GM19239 (cell line): Measurements from ENCODE around the gene PGP.

ENCODE experiments used
- DNase-seq: peaks from one replicate; pipeline ENCODE4 v3.0.0; 2011; ENCODE audit warnings: low spot score; ENCODE audit not compliant: insufficient read length
- FAIRE-seq: peaks from 2 replicates; lab custom pipeline; 2011; peaks lifted over from hg19 to GRCh38; lab: Jason Lieb, UNC

Gene PGP

DNA sequence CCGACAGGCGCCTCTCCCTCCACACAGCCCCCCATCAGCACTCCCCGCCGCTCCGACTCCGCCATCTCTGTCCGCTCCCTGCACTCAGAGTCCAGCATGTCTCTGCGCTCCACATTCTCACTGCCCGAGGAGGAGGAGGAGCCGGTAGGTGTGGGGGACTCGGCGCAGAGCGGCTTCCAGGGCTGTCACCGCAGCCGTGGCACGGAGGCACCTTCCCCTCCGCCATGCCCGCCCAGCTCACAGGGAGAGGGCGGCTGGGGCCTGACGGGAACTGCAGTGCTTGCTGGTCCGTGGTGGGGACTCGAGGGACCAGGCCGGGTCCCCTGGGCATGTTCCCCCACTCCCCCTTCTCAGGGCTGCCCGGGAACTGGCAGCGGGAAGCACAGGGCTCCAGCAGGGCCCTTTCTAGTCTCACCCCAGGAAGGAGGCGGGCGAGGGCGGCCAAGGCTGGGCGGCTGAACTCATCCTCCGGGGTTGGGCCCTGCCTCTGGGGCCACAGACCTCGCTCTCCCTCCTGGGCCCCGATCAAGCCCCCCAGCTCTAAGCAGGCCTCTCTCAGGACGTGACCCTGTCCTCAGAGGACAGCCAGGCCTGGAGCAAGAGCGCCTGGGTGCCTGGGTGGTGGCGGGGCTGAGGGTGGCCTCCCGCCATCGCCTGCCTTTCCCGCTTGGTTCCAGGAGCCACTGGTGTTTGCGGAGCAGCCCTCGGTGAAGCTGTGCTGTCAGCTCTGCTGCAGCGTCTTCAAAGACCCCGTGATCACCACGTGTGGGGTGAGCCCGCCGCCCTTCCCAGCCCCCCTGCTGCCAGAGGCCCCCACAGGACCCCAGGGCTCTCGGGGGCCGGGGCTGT, 43.8 kb downstream of the PGP start:
- no peak for FAIRE-seq
- no peak for DNase-seq

DNA sequence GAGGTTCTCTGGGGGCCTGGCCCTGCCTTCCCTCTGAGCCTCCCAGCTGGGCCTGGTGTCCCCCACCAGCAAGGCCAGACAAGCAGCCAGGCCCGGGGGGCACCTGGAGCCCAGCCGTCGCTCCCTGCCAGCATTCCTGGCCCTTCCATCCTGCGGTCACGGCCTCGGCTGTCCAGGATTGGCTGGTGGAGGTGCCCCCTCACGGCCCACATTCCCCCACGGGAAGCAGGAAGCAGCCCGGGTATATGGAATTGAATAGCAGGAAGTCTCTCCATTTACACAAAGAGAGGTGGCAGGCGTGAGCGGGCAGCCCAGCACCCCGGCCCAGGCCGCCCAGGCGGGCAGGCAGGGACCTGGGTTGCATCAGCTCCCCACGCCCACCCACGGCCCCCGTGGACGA, 44.6 kb downstream of the PGP start:
- no peak for FAIRE-seq

DNA sequence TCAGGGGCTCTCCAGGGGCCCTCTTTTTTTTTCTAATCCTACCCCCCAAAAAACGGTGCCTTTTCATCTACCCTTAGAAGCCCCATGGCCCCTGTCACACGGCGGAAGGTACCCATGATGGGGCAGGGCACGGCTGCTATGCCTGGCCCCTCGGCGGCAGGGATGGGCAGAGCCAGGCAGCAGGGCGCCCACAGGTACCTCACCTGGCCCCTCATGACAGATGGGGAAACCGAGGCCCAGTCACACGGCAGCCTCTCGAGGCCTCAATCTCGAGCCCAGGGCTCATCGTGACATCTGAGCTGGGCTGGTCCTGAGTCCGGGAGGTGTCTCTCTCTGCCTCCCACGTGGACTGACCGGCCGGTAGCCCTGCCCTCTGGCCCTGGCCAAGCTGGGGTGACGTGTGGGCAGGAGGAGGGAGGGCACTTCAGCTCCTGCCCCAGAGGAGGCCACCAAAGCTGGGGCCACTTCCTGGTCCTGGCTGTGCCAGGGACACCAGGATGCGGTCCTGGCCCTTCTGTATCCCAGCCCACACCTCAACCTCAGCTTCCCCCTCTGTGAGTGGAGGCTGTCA, 47.5 kb downstream of the PGP start:
- DNase-seq: no peak
- FAIRE-seq: no peak

More for the DNA sequence above, 44.6 kb downstream of the PGP start:
- no peak for DNase-seq

DNA sequence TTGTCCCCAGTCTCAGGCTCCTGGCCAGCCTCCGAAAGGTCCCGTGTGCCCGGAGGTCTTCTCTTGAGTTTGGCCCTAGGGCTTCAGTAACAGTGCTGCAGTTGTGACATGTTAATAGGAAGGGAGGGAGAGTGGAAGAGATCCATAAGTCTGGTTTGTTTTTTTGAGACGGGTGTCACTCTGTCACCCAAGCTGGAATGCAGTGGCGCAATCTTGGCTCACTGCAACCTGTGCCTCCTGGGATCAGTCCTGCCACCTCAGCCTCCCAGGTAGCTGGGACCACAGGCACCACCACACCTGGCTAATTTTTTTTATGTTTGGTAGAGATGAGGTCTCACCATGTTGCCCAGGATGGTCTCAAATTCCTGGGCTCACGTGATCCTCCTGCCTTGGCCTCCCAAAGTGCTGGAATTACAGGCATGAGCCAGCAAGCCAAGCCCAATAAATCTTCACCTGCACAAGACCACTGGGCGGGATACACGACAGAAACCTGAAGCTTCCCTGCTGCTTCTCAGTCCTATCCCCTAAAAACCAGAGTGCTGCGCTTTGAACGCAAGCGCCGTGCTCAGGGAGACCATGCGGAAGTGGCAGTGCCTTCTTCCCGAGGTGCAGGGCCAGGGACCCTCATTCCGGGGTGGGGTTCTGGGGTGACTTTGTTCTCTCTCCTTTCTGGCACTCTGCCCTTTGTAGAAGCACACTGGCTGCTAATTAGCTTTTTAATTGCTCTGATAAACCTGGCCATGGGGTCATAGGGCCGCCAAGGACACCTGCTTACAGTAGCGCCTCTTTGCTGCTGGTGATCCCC, 48.2 kb downstream of the PGP start:
- FAIRE-seq: no peak
- no peak for DNase-seq

DNA sequence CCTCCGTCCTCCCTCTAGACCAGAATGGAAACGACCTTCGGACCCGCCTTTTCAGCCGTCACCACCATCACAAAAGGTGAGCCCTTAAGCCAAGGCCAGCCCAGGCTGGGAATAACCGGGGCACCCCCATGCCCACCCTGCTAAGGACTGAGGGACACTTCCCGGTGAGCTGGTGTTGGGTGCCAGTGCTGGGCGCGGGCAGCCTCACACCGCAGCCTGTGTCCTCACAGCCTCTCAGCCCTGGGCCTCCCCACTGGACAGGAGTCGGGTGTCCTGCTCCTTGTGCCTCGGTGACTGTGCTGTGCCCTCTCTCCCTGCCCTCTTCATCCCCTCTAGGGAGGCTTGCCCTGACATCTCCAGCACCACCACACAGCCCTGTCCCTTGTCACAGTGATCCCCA, 48.8 kb downstream of the PGP start:
- no peak for FAIRE-seq
- no peak for DNase-seq

DNA sequence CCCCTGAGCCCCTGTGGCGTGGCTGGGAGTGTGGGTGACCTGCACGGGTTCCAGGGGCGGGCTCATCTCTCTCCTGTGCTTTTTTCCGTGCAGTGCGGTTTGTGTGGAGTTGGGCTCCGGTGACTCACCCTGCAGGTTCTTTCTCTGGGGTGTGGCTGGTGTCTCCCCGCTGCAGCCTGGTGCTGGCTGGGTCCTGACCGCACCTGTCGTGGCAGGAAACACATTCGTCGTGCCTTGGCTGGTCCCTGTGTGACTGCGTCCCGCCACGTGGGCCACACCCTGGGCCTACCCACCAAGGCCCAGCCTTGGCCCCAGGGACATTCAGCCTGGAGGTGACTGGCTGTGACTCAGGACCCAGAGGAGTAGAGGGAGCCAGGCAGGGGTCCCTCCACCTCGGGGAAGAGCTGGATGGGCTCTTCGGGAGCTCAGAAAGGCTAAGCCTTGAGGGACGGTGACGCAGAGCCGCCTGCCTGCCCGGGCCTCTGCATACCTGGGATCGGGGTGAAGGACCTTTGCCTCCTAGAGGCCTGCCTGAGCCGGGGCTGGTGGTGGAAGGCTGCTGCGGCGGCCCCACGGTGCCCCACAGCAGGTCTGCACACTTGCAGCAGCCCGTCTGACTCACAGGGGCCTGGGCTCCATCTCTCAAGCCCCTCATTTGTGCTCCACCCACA, 51.3 kb downstream of the PGP start:
- DNase-seq: no peak

DNA sequence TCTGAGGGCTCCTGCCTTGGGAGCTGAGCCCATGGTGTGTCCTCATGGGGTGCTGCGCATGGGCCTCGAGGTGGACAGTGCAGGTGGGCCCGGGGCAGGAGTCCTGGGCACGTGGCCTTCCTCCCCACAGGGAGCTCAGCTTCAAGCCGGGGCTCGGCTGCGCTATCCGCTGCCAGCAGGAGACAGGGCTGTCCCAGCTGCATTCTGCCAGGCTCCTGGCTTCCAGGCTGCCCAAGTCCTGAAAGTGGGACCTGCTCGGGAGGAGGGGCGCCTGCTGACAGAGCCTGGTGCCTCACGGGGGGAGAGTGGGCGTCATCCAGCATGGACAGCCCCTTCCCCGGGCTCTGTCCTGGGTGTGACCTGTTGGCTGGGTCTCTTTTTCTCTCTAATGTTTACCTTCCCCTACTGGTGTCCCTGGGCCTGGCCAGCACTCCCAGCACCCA, 51.9 kb downstream of the PGP start:
- FAIRE-seq (no peak), DNase-seq (no peak)

More for the DNA sequence above, 51.3 kb downstream of the PGP start:
- FAIRE-seq: no peak

DNA sequence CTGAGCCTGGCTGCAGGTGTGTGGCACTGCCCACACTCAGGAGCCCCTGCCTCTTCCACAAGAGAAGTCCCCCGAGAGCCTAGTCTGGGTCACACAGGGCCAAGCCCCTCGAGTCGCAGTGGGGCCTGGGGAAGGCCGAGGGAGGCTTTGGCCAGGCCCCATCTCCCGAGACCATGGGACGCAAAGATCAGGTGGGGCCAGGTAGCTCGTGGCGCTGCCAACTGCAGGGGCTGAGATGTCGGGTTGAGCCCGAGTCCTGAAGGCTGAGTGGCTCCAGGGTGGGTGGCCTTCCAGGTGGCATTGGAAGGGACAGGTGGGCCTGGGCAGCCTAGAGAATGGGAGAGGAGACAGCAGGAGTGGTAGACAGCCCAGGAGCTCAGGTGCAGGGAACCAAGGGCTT, 52.7 kb downstream of the PGP start:
- DNase-seq (no peak), FAIRE-seq (no peak)
